MM.1S (cell line): ENCODE measurements around the gene ATXN10.
"Not testable (repeated sequence)": the region's sequence is repeated elsewhere in the genome, so short reads cannot be mapped to it uniquely, and the experiment has no call there.

Experiments
- DNase-seq: peaks from one replicate; pipeline ENCODE4 v3.0.0-alpha.2; 2015
- H2AFZ ChIP-seq: fragments of 300-600 bp; sonication (generic); 2 replicates; pipeline ENCODE4 v1.6.0; 2016; ENCODE audit warnings: antibody characterized with exemption, low read length
- H3F3A ChIP-seq: fragments of 300-600 bp; sonication (generic); 2 replicates; pipeline ENCODE4 v1.6.1; 2016; ENCODE audit warnings: mild to moderate bottlenecking, antibody characterized with exemption, low read length, moderate library complexity, mixed read lengths; ENCODE audit not compliant: insufficient read depth
- H3K27ac ChIP-seq: fragments of 300-600 bp; sonication (generic); 2 replicates; pipeline ENCODE4 v1.5.1; 2016; ENCODE audit warnings: mild to moderate bottlenecking, low read length
- H3K27me3 ChIP-seq: fragments of 300-600 bp; sonication (generic); replicated peaks from 2 replicates; pipeline ENCODE4 v1.6.0; 2016; ENCODE audit warnings: low read length; ENCODE audit not compliant: insufficient read depth
- H3K36me3 ChIP-seq: fragments of 300-600 bp; sonication (generic); replicated peaks from 2 replicates; pipeline ENCODE4 v1.6.1; 2016; ENCODE audit warnings: mild to moderate bottlenecking, low read length, mixed read lengths; ENCODE audit not compliant: insufficient read depth
- H3K4me1 ChIP-seq: fragments of 300-600 bp; sonication (generic); 2 replicates; pipeline ENCODE4 v1.6.1; 2016; ENCODE audit warnings: low read length, mixed read lengths
- H3K4me2 ChIP-seq: fragments of 300-600 bp; sonication (generic); 2 replicates; pipeline ENCODE4 v1.6.0; 2016; ENCODE audit warnings: low read depth, low read length
- H3K4me3 ChIP-seq: fragments of 300-600 bp; sonication (generic); 2 replicates; pipeline ENCODE4 v1.5.1; 2016; ENCODE audit warnings: low read length, mixed read lengths
- H3K79me2 ChIP-seq: fragments of 300-600 bp; sonication (generic); 2 replicates; pipeline ENCODE4 v1.6.1; 2016; ENCODE audit warnings: mixed run types, low read length, mixed read lengths
- H3K9ac ChIP-seq: fragments of 300-600 bp; sonication (generic); 2 replicates; pipeline ENCODE4 v1.6.1; 2016; ENCODE audit warnings: low read length, mixed read lengths
- H3K9me2 ChIP-seq: fragments of 300-600 bp; sonication (generic); replicated peaks from 2 replicates; pipeline ENCODE4 v1.6.1; 2016; ENCODE audit warnings: mild to moderate bottlenecking, low read length, mixed read lengths; ENCODE audit not compliant: insufficient read depth
- H3K9me3 ChIP-seq: fragments of 300-600 bp; sonication (generic); replicated peaks from 2 replicates; pipeline ENCODE4 v1.6.1; 2016; ENCODE audit warnings: mild to moderate bottlenecking, low read length, mixed read lengths; ENCODE audit not compliant: insufficient read depth
- H4K20me1 ChIP-seq: fragments of 300-600 bp; sonication (generic); 2 replicates; pipeline ENCODE4 v1.6.1; 2016; ENCODE audit warnings: mild to moderate bottlenecking, low read length, moderate library complexity, mixed read lengths; ENCODE audit not compliant: insufficient read depth
- CTCF ChIP-seq: fragments of 300-600 bp; sonication (generic); IDR thresholded peaks from 2 replicates; pipeline ENCODE4 v1.5.1; 2016; ENCODE audit warnings: antibody characterized with exemption, low read length, mixed read lengths
- EZH2 ChIP-seq: fragments of 300-600 bp; sonication (generic); optimal IDR thresholded peaks from 2 replicates; pipeline ENCODE3; 2017; ENCODE audit warnings: low read depth, mild to moderate bottlenecking, antibody characterized with exemption, low read length, mixed read lengths
- EZH2phosphoT487 ChIP-seq: fragments of 300-600 bp; sonication (generic); IDR thresholded peaks from 2 replicates; pipeline ENCODE4 v1.6.1; 2018; ENCODE audit warnings: antibody characterized with exemption, low read length

The ATXN10 gene

GRCh38 chr22:45664136-45664646 is 7.4 kb upstream of the ATXN10 start:
- no peaks in the 10 kb centered on the region for H3K27me3 ChIP-seq
- H3K9me2 ChIP-seq: no peaks in the 10 kb centered on the region
- H3K4me2 ChIP-seq: no peak overlapping the region
- H3K9me3 ChIP-seq: no peaks in the 10 kb centered on the region
- H2AFZ ChIP-seq: no peak overlapping the region
- no peaks in the 10 kb centered on the region for H4K20me1 ChIP-seq
- DNase-seq: no peak
- H3K9ac ChIP-seq: no peak overlapping the region
- H3K79me2 ChIP-seq: no peaks in the 10 kb centered on the region
- TF ChIP-seq EZH2 (no peak), EZH2phosphoT487 (no peak), CTCF (no peak)
- no peaks in the 10 kb centered on the region for H3F3A ChIP-seq
- H3K36me3 ChIP-seq: no peaks in the 10 kb centered on the region
- H3K27ac ChIP-seq: no peak overlapping the region
- no peaks in the 10 kb centered on the region for H3K4me1 ChIP-seq
- H3K4me3 ChIP-seq: no peak overlapping the region

DNA sequence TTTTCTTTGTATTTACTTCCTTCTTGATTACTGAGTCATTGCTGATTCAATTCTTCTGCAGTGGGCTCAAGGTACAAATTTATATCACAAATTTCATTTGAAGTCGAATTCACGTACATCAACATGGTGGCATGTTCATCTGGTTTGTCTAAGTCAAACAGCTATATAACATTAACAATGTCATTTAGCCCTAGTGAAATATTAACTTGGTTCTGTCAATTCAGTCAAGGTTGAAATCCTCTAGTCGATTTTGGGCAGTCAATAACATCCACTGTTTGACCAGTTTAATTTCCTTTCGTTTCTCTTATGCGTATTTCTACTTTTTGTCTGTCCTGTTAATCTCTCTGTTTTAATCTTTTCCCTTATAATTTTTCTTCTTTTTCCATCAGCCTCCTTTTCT is 4.1 kb upstream of the ATXN10 start:
- H3K9me3 ChIP-seq: no peaks in the 10 kb centered on the region
- no peak for TF ChIP-seq CTCF
- no peak for TF ChIP-seq EZH2phosphoT487

GRCh38 chr22:45670363-45670762 is 1.3 kb upstream of the ATXN10 start:
- not testable (repeated sequence) for H3K9ac ChIP-seq, H3K9me2 ChIP-seq, H3K4me1 ChIP-seq, H4K20me1 ChIP-seq, H2AFZ ChIP-seq, H3K9me3 ChIP-seq, DNase-seq, H3K36me3 ChIP-seq, H3K27me3 ChIP-seq, H3F3A ChIP-seq, H3K4me3 ChIP-seq, H3K27ac ChIP-seq, H3K4me2 ChIP-seq
- H3K79me2 ChIP-seq: peaks cover 36% of the 10 kb centered on the region

More for the DNA sequence above, 4.1 kb upstream of the ATXN10 start:
- H3K79me2 ChIP-seq: peaks cover 7% of the 10 kb centered on the region
- no peak overlapping the region for H3K4me3 ChIP-seq
- no peak overlapping the region for H3K9ac ChIP-seq
- H3K27me3 ChIP-seq: no peaks in the 10 kb centered on the region
- H3K36me3 ChIP-seq: no peaks in the 10 kb centered on the region
- H3F3A ChIP-seq: 0 out of 2 replicates have a peak, but pooled peaks cover 4% of the 10 kb centered on the region
- H3K9me2 ChIP-seq: no peaks in the 10 kb centered on the region
- H3K27ac ChIP-seq: no peak overlapping the region
- no peaks in the 10 kb centered on the region for H3K4me1 ChIP-seq
- H3K4me2 ChIP-seq: no peak overlapping the region
- no peak overlapping the region for H2AFZ ChIP-seq
- DNase-seq: no peak
- H4K20me1 ChIP-seq: no peaks in the 10 kb centered on the region

GRCh38 chr22:45670981-45671782 is 452 bp upstream of the ATXN10 start:
- H3K27me3 ChIP-seq: no peaks in the 10 kb centered on the region
- peak overlapping the region; percentile 86 for H3K9ac ChIP-seq
- H3K9me3 ChIP-seq: no peaks in the 10 kb centered on the region
- peak overlapping the region; percentile 66; the same call in 1 of the 2 replicates for H3K4me2 ChIP-seq
- no peak for TF ChIP-seq EZH2
- no peak for TF ChIP-seq CTCF
- no peak for TF ChIP-seq EZH2phosphoT487
- H3K4me3 ChIP-seq: peak overlapping the region; percentile 99
- H3K27ac ChIP-seq: peak overlapping the region; percentile 36; the same call in 1 of the 2 replicates
- peak overlapping the region; percentile 89 for H2AFZ ChIP-seq
- no peaks in the 10 kb centered on the region for H3K9me2 ChIP-seq
- H3K36me3 ChIP-seq: no peaks in the 10 kb centered on the region
- peaks cover 7% of the 10 kb centered on the region for H3K4me1 ChIP-seq
- H3F3A ChIP-seq: 0 out of 2 replicates have a peak, but pooled peaks cover 4% of the 10 kb centered on the region
- no peak for DNase-seq
- H3K79me2 ChIP-seq: peaks cover 44% of the 10 kb centered on the region
- no peaks in the 10 kb centered on the region for H4K20me1 ChIP-seq
